Chondrocyte (in vitro differentiated cells): ENCODE results near the gene RAD23B. TPM values are rescaled to one million over a fixed set of nuclear protein-coding genes. Genes with fewer than 3 reads are reported as not detected.

ENCODE experiments used
- DNase-seq: peaks from one replicate; pipeline ENCODE4 v3.0.0; 2021; ENCODE audit warnings: mixed read lengths, low spot score
- H3K27ac Mint-ChIP-seq: one replicate; pipeline ENCODE4 v1.8.0; 2021; ENCODE audit warnings: mild to moderate bottlenecking, moderate library complexity, mixed read lengths; ENCODE audit not compliant: unreplicated experiment
- H3K27me3 Mint-ChIP-seq: 2 replicates; pipeline ENCODE4 v1.8.0; 2021; ENCODE audit warnings: low read depth, mixed read lengths
- H3K36me3 Mint-ChIP-seq: 2 replicates; pipeline ENCODE4 v1.8.0; 2021; ENCODE audit warnings: low read depth, mixed read lengths
- H3K4me1 Mint-ChIP-seq: 2 replicates; pipeline ENCODE4 v1.8.0; 2021; ENCODE audit warnings: low read depth, mild to moderate bottlenecking, mixed read lengths
- H3K4me3 Mint-ChIP-seq: one replicate; pipeline ENCODE4 v1.8.0; 2021; ENCODE audit warnings: mild to moderate bottlenecking, moderate library complexity, mixed read lengths; ENCODE audit not compliant: unreplicated experiment
- H3K9me3 Mint-ChIP-seq: 2 replicates; pipeline ENCODE4 v1.8.0; 2021; ENCODE audit warnings: low read depth, mixed read lengths
- total RNA-seq: library from RNA; stranded (reverse); gene quantifications from 3 replicates; pipeline ENCODE4 v1.2.1, GENCODE V29; 2021
- TF ChIP-seq, protein P1 (sequence below): fragments of 200-600 bp; sonication (generic); IDR thresholded peaks from 2 replicates; pipeline ENCODE4 v1.5.0; 2021; ENCODE audit warnings: antibody characterized with exemption, mild to moderate bottlenecking, moderate library complexity

RAD23B gene
- total RNA-seq, 1 donor from 2014 or later: 127 TPM

DNA sequence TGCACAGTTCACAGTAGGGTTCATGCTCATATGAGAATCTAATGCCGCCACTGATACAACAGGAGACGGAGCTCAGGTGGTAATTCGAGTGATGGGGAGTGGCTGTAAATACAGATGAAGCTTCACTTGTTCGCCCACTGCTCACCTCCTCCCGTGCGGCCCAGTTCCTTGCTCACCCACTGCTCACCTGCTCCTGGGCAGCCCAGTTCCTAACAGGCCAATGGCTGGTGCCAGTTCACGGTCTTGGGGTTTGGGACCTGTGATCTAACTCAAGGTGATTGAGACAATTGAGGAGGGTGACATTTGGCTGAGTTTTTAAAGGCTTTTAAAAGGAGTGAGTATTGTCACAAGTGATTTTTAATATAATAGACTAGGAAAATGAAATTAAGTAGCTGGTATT is 45.4 kb downstream of the RAD23B start:
- H3K27me3 Mint-ChIP-seq: no peaks in the 10 kb centered on the region

DNA sequence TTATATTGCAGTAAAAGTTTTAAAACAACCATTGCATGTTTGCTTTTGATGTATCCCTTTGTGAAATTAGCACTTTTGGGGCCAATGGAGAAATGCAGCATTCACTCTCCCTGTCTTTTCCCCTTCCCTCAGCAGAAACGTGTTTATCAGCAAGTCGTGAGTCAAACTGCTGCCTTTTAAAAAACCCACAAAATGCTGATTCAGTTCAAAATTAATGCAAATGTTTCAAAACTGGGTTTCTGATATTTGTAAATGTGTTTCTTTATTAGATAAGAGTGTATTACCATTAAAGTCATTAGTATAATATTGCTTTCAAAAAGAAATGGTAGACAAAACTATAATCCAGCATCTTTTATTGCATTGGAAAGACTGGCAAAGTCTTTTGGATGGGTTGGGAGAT is 47.3 kb downstream of the RAD23B start:
- H3K4me3 Mint-ChIP-seq: no peak overlapping the region
- H3K27ac Mint-ChIP-seq: no peak overlapping the region
- DNase-seq: no peak
- peaks cover 10% of the 10 kb centered on the region for H3K9me3 Mint-ChIP-seq
- peaks cover 4% of the 10 kb centered on the region for H3K4me1 Mint-ChIP-seq
- TF ChIP-seq, protein P1, sequence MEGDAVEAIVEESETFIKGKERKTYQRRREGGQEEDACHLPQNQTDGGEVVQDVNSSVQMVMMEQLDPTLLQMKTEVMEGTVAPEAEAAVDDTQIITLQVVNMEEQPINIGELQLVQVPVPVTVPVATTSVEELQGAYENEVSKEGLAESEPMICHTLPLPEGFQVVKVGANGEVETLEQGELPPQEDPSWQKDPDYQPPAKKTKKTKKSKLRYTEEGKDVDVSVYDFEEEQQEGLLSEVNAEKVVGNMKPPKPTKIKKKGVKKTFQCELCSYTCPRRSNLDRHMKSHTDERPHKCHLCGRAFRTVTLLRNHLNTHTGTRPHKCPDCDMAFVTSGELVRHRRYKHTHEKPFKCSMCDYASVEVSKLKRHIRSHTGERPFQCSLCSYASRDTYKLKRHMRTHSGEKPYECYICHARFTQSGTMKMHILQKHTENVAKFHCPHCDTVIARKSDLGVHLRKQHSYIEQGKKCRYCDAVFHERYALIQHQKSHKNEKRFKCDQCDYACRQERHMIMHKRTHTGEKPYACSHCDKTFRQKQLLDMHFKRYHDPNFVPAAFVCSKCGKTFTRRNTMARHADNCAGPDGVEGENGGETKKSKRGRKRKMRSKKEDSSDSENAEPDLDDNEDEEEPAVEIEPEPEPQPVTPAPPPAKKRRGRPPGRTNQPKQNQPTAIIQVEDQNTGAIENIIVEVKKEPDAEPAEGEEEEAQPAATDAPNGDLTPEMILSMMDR: no peak
- H3K27me3 Mint-ChIP-seq: no peaks in the 10 kb centered on the region
- peaks cover 50% of the 10 kb centered on the region for H3K36me3 Mint-ChIP-seq

More for the DNA sequence above, 45.4 kb downstream of the RAD23B start:
- Mint-ChIP-seq H3K4me1 (peaks cover 15% of the 10 kb centered on the region), H3K4me3 (no peak overlapping the region), H3K27ac (no peak overlapping the region), H3K36me3 (peaks cover 45% of the 10 kb centered on the region), H3K9me3 (peaks cover 10% of the 10 kb centered on the region)
- TF ChIP-seq, protein P1: no peak
- no peak for DNase-seq

DNA sequence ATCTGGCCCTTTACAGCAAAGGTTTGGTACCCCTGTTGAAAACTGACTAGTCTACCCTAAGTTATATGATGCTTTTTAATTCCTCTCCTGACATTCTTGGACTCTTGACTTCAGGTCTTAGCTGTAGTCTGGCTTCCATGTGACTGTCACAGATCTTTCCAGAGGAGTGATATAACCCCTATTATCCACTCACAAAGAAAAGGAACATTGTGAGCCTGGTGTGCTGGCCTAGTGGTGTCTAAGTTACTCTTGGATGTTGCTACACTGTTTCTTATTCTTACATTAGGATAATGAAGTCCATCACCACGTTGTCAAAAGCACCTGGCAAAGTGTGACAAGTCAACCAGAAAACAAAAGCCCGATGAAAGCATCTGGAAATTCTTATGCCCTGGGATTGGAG is 49.8 kb downstream of the RAD23B start:
- Mint-ChIP-seq H3K27me3 (no peaks in the 10 kb centered on the region), H3K9me3 (no peaks in the 10 kb centered on the region), H3K36me3 (peaks cover 42% of the 10 kb centered on the region), H3K4me1 (peaks cover 19% of the 10 kb centered on the region), H3K27ac (no peak overlapping the region), H3K4me3 (no peak overlapping the region)
- DNase-seq: no peak
- TF ChIP-seq, protein P1: no peak

DNA sequence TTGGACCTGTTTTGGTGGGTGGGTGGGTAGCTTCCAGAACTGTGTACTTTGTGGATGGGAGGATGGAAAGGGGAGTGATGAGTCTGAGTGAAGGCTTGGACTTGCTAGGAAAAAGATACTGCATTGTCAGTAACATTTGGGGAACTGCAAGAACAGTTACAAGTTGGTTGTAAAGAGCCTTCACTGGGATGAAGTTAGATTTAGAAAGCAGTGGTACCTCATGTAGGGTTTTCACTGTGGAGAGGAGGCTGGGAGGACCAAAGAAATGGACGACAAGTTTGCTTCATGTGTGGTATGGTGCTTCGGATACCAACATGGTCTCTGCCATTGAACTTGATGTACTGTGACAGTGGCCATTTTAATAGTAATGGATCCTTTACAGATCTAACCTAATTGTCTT is 50.3 kb downstream of the RAD23B start:
- TF ChIP-seq, protein P1: no peak
- Mint-ChIP-seq H3K9me3 (no peaks in the 10 kb centered on the region), H3K4me1 (peaks cover 23% of the 10 kb centered on the region), H3K27me3 (no peaks in the 10 kb centered on the region), H3K36me3 (peaks cover 43% of the 10 kb centered on the region), H3K27ac (no peak overlapping the region), H3K4me3 (no peak overlapping the region)
- DNase-seq: no peak

DNA sequence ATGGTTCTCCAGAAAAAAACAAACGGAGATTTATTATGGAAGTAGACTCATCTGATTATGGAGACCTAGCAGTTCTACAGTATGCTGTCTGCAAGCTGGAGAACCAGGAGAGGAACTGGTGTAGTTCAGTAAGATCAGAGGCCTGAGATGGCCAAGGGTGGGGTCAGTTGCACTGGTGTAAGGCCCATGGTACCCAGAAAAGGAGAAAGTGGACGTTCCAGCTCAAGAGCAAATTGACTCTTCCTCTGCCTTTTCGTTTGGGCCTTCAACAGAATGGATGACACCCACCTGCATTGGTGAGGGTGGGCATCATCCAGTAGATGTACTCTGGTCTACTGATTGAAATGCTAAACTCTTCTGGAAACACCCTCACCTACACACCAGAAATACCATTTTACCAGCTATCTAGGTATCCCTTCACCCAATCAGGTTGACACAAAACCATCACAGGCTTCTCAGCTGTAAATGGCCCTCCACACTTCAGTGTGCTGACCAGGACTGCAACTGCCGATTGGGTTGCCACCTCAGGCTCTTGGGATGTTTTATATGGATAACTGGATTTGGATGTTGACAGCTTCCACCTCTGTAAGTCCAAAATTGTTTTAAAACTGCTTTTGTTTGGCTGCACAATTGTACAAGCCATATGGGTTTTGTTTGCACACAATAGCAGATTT is 51.2 kb downstream of the RAD23B start:
- Mint-ChIP-seq H3K27me3 (no peaks in the 10 kb centered on the region), H3K9me3 (no peaks in the 10 kb centered on the region), H3K4me1 (peaks cover 29% of the 10 kb centered on the region), H3K36me3 (peaks cover 46% of the 10 kb centered on the region), H3K4me3 (no peak overlapping the region), H3K27ac (no peak overlapping the region)
- TF ChIP-seq, protein P1: no peak
- no peak for DNase-seq
